Measurements from ENCODE around the gene GRIPAP1.

DNA sequence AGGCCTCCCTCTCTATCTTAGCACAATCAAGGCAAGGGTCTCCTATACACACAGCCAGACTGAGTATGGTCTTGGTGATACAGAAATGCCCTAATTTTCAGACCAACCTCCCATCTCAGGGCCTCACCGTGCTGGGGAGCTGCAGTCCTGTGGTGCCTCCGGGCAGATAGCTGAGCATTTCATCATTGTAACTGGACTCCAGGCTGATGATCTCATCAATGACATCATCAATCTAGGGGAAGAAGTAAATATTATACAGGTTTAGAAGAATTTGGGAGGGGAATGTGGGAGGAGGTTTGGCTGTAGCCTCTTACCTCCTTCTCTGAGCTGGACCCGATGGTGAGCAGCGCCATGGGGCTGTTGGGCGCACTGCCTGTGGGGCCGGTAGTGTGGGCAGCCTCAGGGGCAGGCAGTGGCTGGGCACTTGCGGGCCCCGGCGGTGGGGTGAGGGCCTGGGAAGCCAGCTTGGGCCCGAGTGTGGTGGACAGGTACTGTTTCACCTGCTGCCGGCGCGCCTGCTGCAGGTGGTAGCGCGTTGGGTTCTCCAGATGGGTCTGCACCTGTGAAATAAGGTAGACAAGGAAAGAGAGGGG lies 35.9 kb upstream of the GRIPAP1 start:
- TF ChIP-seq, protein P1, sequence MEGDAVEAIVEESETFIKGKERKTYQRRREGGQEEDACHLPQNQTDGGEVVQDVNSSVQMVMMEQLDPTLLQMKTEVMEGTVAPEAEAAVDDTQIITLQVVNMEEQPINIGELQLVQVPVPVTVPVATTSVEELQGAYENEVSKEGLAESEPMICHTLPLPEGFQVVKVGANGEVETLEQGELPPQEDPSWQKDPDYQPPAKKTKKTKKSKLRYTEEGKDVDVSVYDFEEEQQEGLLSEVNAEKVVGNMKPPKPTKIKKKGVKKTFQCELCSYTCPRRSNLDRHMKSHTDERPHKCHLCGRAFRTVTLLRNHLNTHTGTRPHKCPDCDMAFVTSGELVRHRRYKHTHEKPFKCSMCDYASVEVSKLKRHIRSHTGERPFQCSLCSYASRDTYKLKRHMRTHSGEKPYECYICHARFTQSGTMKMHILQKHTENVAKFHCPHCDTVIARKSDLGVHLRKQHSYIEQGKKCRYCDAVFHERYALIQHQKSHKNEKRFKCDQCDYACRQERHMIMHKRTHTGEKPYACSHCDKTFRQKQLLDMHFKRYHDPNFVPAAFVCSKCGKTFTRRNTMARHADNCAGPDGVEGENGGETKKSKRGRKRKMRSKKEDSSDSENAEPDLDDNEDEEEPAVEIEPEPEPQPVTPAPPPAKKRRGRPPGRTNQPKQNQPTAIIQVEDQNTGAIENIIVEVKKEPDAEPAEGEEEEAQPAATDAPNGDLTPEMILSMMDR (IDR thresholded peaks at IDR 0.05 in 4 of 5, conservative IDR thresholded peaks at IDR 0.05 in 1 of 5), result no peak
- no peak for TF ChIP-seq POLR2A (IDR thresholded peaks at IDR 0.05)
